Measurements from ENCODE around the gene LMO4. TPM values are rescaled to one million over a fixed set of nuclear protein-coding genes. Genes with fewer than 3 reads are reported as not detected.
A peak's percentile ranks its signal among the peaks of the same experiment; 100 is the strongest.

The LMO4 gene
- total and polyA plus RNA-seq, 2 of the 13 experiments (the other 11 are each of a cell fraction or from before 2014, with no cell fraction given) = 19.3 to 49.9 TPM

- no peak for TF ChIP-seq GPBP1L1 (CRISPR knock-in tag; IDR thresholded peaks at IDR 0.05)
- no peak for TF ChIP-seq ETV6 (CRISPR knock-in tag; conservative IDR thresholded peaks at IDR 0.05)
- TF ChIP-seq TERF1 (CRISPR knock-in tag; IDR thresholded peaks at IDR 0.05) = no peak
- no peak for TF ChIP-seq ZNF879 (CRISPR knock-in tag; IDR thresholded peaks at IDR 0.05)
- no peak for TF ChIP-seq SALL2 (CRISPR knock-in tag; IDR thresholded peaks at IDR 0.05)
- no peak for TF ChIP-seq MTA3 (CRISPR knock-in tag; IDR thresholded peaks at IDR 0.05)
- TF ChIP-seq RFX3 (CRISPR knock-in tag; IDR thresholded peaks at IDR 0.05) = no peak
- no peak for TF ChIP-seq HINFP (CRISPR knock-in tag; IDR thresholded peaks at IDR 0.05; ENCODE audit: low read depth)
- no peak for TF ChIP-seq PRPF4 (IDR thresholded peaks at IDR 0.05; ENCODE audit: low read depth, low read length, poor library complexity, severe bottlenecking)
- no peak for TF ChIP-seq HMGA1 (CRISPR knock-in tag; conservative IDR thresholded peaks at IDR 0.05)
- no peak for TF ChIP-seq RCOR2 (CRISPR knock-in tag; IDR thresholded peaks at IDR 0.05)
- no peak for TF ChIP-seq ZNF883 (CRISPR knock-in tag; IDR thresholded peaks at IDR 0.05; ENCODE audit: not compliant biosample characterization)
- TF ChIP-seq ZNF337 (CRISPR knock-in tag; IDR thresholded peaks at IDR 0.05; ENCODE audit: borderline replicate concordance, low read depth) = no peak
- TF ChIP-seq SRY (CRISPR knock-in tag; IDR thresholded peaks at IDR 0.05) = no peak
- peak; percentile 32; the same call in 1 of the 2 replicates for TF ChIP-seq ELF3 (CRISPR knock-in tag; IDR thresholded peaks at IDR 0.05)
- TF ChIP-seq CENPX (CRISPR knock-in tag; IDR thresholded peaks at IDR 0.05) = no peak
- TF ChIP-seq ZNF652 (CRISPR knock-in tag; IDR thresholded peaks at IDR 0.05; ENCODE audit: borderline replicate concordance, low read depth) = no peak
- TF ChIP-seq ARID4A (CRISPR knock-in tag; IDR thresholded peaks at IDR 0.05; ENCODE audit: borderline replicate concordance) = no peak
- TF ChIP-seq ZFP36L1 (CRISPR knock-in tag; IDR thresholded peaks at IDR 0.05) = no peak
- no peak for TF ChIP-seq CHD2 (IDR thresholded peaks at IDR 0.05; ENCODE audit: low read depth, low read length)
These were observed 2.5 kb upstream of the LMO4 start (continued) for GRCh38 chr1:87325982-87326738.
